CD14-positive monocyte (primary cell): ENCODE data around the gene CTBP2. TPM values are rescaled to one million over a fixed set of nuclear protein-coding genes. Genes with fewer than 3 reads are reported as not detected.

Experiments
- DNase-seq, 3 donors: peaks; one replicate each; pipeline ENCODE4 v3.0.0-alpha.2; 2011 to 2022
- H2AFZ ChIP-seq: 2 replicates; pipeline ENCODE4 v1.6.0; 2012; ENCODE audit warnings: mild to moderate bottlenecking, low read depth, low read length, inconsistent platforms; ENCODE audit not compliant: insufficient read depth, poor library complexity, severe bottlenecking
- H3K27ac ChIP-seq, 2 donors: 1 replicate in 1 of 2; 2 replicates in 1 of 2; pipeline ENCODE4 v1.5.1; 2012 to 2013; ENCODE audit warnings: low read length in 2 of 2, control low read depth in 1 of 2, inconsistent platforms in 1 of 2, low read depth in 1 of 2, mild to moderate bottlenecking in 1 of 2
- H3K27me3 ChIP-seq, 2 donors: one replicate each; pipeline versions ENCODE4 v1.6.0 to v1.6.1; 2011 to 2013; ENCODE audit warnings: low read length in 2 of 2; ENCODE audit not compliant: control insufficient read depth in 2 of 2, insufficient read depth in 2 of 2
- H3K36me3 ChIP-seq, 2 donors: replicated peaks in 1 of 2; 1 replicate in 1 of 2; 2 replicates in 1 of 2; pipeline versions ENCODE4 v1.5.1 to v1.6.1; 2012 to 2013; ENCODE audit warnings: low read length in 2 of 2, control low read depth in 1 of 2, inconsistent platforms in 1 of 2, mild to moderate bottlenecking in 1 of 2; ENCODE audit not compliant: insufficient read depth in 2 of 2, control insufficient read depth in 1 of 2
- H3K4me1 ChIP-seq, 2 donors: 1 replicate in 1 of 2; 2 replicates in 1 of 2; pipeline versions ENCODE4 v1.5.1 to v1.6.1; 2012 to 2013; ENCODE audit warnings: low read length in 2 of 2, control low read depth in 1 of 2, inconsistent platforms in 1 of 2, mild to moderate bottlenecking in 1 of 2, moderate library complexity in 1 of 2; ENCODE audit not compliant: insufficient read depth in 2 of 2, control insufficient read depth in 1 of 2
- H3K4me2 ChIP-seq: replicated peaks from 2 replicates; pipeline ENCODE3; 2012; ENCODE audit warnings: low read length, moderate library complexity, mild to moderate bottlenecking; ENCODE audit not compliant: poor library complexity, severe bottlenecking; ENCODE audit errors: extremely low read depth
- H3K4me3 ChIP-seq, 3 experiments: fragments of 200-600 bp in 1 of 3; sonication (generic) in 1 of 3; replicated peaks in 1 of 3; 1 replicate in 2 of 3; 2 replicates in 1 of 3; pipeline ENCODE4 v1.5.1; 2011 to 2013; ENCODE audit warnings: low read length in 3 of 3, mild to moderate bottlenecking in 3 of 3, control low read depth in 2 of 3, low read depth in 2 of 3, inconsistent platforms in 1 of 3, moderate library complexity in 1 of 3
- H3K79me2 ChIP-seq: 2 replicates; pipeline ENCODE4 v1.6.0; 2012; ENCODE audit warnings: mild to moderate bottlenecking, control low read depth, inconsistent platforms, low read length, moderate library complexity; ENCODE audit not compliant: insufficient read depth
- H3K9ac ChIP-seq: 2 replicates; pipeline ENCODE4 v1.6.0; 2017; ENCODE audit warnings: low read length, mild to moderate bottlenecking; ENCODE audit not compliant: insufficient read depth, poor library complexity, severe bottlenecking
- H3K9me3 ChIP-seq, 2 donors: replicated peaks in 1 of 2; 1 replicate in 1 of 2; 2 replicates in 1 of 2; pipeline versions ENCODE4 v1.5.1 to v1.6.1; 2012 to 2013; ENCODE audit warnings: low read length in 2 of 2, control low read depth in 1 of 2; ENCODE audit not compliant: control insufficient read depth in 1 of 2, insufficient read depth in 1 of 2
- H4K20me1 ChIP-seq: 2 replicates; pipeline ENCODE4 v1.6.0; 2012; ENCODE audit warnings: mild to moderate bottlenecking, low read length, control low read depth, moderate library complexity; ENCODE audit not compliant: insufficient read depth
- H3K27ac Mint-ChIP-seq, 7 donors: one replicate each; pipeline ENCODE4 v1.8.0; 2020; ENCODE audit warnings: mild to moderate bottlenecking in 7 of 7, mixed read lengths in 7 of 7, moderate library complexity in 6 of 7, inconsistent platforms in 2 of 7
- H3K27me3 Mint-ChIP-seq, 3 donors: one replicate each; pipeline ENCODE4 v1.8.0; 2021 to 2022; ENCODE audit warnings: low read depth in 3 of 3, mild to moderate bottlenecking in 3 of 3, mixed read lengths in 3 of 3, moderate library complexity in 3 of 3, inconsistent platforms in 1 of 3
- H3K36me3 Mint-ChIP-seq, 2 donors: one replicate each; pipeline ENCODE4 v1.8.0; 2020; ENCODE audit warnings: mixed read lengths in 2 of 2, inconsistent platforms in 1 of 2, mild to moderate bottlenecking in 1 of 2
- H3K4me1 Mint-ChIP-seq: one replicate; pipeline ENCODE4 v1.8.0; 2020; ENCODE audit warnings: mild to moderate bottlenecking, mixed read lengths
- H3K4me3 Mint-ChIP-seq, 2 donors: one replicate each; pipeline ENCODE4 v1.8.0; 2020; ENCODE audit warnings: mild to moderate bottlenecking in 2 of 2, mixed read lengths in 2 of 2, moderate library complexity in 1 of 2
- H3K9me3 Mint-ChIP-seq, 7 donors: one replicate each; pipeline ENCODE4 v1.8.0; 2020 to 2022; ENCODE audit warnings: mixed read lengths in 7 of 7, mild to moderate bottlenecking in 6 of 7, moderate library complexity in 6 of 7, inconsistent platforms in 2 of 7
- WGBS: methylation state at CpG from one replicate; pipeline ENCODE4 v1.1.5; 2013; ENCODE audit warnings: missing lambda C conversion rate; ENCODE audit not compliant: insufficient coverage; 5-methylcytosine and 5-hydroxymethylcytosine counted together
- intact Hi-C, 2 donors: fragments of 100-400 bp; cut with micrococcal nuclease; formaldehyde crosslinking; loops; one replicate each; pipeline versions ENCODE4 v1.15.0 to v1.15.1; 2023
- polyA plus RNA-seq, 3 donors: library from polyadenylated mRNA; depleted of rRNA in 1 of 3; unstranded in 2 of 3; stranded (reverse) in 1 of 3; fragments of 300-500 nt in 2 of 3; fragments of >200 nt in 1 of 3; fragmentation: Illumina TruSeq in 2 of 3; gene quantifications; 1 replicate in 2 of 3; 2 replicates in 1 of 3; pipeline ENCODE4 v1.2.3, GENCODE V29; 2012 to 2021
- TF ChIP-seq, protein P1 (sequence below): fragments of 200-600 bp; IDR thresholded peaks from one replicate; pipeline ENCODE4 v1.8.0; 2022; ENCODE audit warnings: antibody characterized with exemption, mild to moderate bottlenecking

Gene CTBP2
- polyA plus RNA-seq, 3 donors, result 40.9 to 87.1 (median 41.1) TPM

DNA sequence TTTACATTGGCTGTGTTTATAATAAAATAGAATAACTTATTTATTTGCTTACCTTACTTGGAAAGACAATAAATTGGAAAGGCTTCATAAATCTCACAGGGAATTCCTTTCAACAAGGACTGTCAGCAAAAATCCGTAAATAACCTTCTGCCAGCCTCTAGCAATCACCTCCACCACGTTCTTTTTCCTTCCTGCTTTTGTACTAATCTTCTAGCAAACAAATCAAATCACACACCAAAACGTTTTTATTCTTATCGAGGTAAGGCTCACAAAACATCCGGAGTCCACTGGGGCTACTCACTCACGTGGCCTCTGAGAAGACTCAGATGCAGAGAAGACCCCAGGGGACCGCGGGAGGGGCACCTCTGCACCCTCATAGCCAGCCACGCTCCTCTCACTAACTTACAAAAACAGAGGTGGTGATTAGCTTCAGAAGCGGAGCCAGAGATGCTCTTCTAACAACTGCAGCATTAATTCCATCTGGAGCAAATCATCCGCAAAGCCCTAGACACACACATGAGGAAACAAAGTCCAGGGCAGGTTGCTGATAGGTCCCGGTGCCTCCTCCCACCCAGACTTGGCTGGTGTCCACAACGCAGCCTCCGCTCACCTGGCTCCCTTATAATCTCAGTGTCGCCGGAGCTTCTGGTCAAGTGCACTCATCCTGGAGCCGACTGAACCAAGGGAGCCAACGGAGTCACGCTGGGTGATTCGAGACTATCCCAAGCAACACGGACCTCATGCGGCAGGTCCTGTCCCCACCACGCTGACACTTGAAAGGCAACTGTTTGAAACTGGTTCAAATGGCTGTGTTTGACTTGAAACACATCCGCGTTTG lies 22.5 kb downstream of the CTBP2 start:
- Mint-ChIP-seq H3K27me3 (peaks cover 0 to 1% (median 0%) of the 10 kb centered on the region in 3 donors), H3K4me3 (no peak overlapping the region), H3K4me1 (peaks cover 15% of the 10 kb centered on the region), H3K36me3 (peaks cover 31 to 75% of the 10 kb centered on the region in 2 donors), H3K27ac (peak overlapping the region in 2 of 7 donors; percentile 66 to 69), H3K9me3 (no peaks in the 10 kb centered on the region)
- H3K4me2 ChIP-seq, result no peak overlapping the region
- 81% methylated on average over 25 of the region's 25 CpGs for WGBS
- H3K9me3 ChIP-seq, result no peaks in the 10 kb centered on the region
- peak overlapping the region in 1 of 2 donors; percentile 41 for H3K27ac ChIP-seq
- H3K27me3 ChIP-seq, result no peaks in the 10 kb centered on the region
- no peaks in the 10 kb centered on the region for H3K4me1 ChIP-seq
- intact Hi-C loops, result no loop called here
- H3K36me3 ChIP-seq, result peaks cover 10 to 72% of the 10 kb centered on the region in 2 donors
- no peak for DNase-seq
- peaks cover 100% of the 10 kb centered on the region for H4K20me1 ChIP-seq
- H3K79me2 ChIP-seq, result peaks cover 100% of the 10 kb centered on the region
- H2AFZ ChIP-seq, result no peak overlapping the region
- TF ChIP-seq, protein P1, sequence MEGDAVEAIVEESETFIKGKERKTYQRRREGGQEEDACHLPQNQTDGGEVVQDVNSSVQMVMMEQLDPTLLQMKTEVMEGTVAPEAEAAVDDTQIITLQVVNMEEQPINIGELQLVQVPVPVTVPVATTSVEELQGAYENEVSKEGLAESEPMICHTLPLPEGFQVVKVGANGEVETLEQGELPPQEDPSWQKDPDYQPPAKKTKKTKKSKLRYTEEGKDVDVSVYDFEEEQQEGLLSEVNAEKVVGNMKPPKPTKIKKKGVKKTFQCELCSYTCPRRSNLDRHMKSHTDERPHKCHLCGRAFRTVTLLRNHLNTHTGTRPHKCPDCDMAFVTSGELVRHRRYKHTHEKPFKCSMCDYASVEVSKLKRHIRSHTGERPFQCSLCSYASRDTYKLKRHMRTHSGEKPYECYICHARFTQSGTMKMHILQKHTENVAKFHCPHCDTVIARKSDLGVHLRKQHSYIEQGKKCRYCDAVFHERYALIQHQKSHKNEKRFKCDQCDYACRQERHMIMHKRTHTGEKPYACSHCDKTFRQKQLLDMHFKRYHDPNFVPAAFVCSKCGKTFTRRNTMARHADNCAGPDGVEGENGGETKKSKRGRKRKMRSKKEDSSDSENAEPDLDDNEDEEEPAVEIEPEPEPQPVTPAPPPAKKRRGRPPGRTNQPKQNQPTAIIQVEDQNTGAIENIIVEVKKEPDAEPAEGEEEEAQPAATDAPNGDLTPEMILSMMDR, result no peak
- H3K4me3 ChIP-seq, result no peak overlapping the region
- H3K9ac ChIP-seq, result no peak overlapping the region

DNA sequence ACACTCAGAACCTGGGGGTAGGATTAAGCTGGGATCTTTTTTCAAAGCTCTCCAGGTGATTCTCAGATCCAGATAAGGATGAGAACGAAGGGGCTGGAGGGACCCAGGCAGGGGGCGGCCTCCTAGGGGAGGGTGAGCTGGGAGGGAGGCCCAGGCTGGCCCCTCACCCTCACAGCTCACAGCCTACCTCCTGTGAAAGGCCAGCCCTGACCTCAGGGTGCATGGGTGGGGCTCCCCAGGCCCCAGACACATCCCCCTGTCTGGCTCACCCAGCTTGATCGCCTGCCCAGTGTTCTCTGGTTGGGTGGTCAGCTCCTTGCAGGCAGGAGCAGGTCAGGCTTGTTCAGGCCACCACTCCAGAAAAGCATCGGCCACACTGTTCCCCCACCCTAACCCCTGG lies 24.3 kb downstream of the CTBP2 start:
- TF ChIP-seq, protein P1, result no peak
- peaks cover 100% of the 10 kb centered on the region for H3K79me2 ChIP-seq
- Mint-ChIP-seq H3K36me3 (peaks cover 43 to 83% of the 10 kb centered on the region in 2 donors), H3K27me3 (no peaks in the 10 kb centered on the region), H3K9me3 (peaks cover 0 to 6% (median 0%) of the 10 kb centered on the region in 7 donors), H3K4me3 (no peak overlapping the region), H3K27ac (peak overlapping the region in 3 of 7 donors; percentile 46 to 58 (median 56)), H3K4me1 (peaks cover 3% of the 10 kb centered on the region)
- 88% methylated on average over 1 of the region's 4 CpGs for WGBS
- H3K9me3 ChIP-seq, result peaks cover 0 to 2% of the 10 kb centered on the region in 2 donors
- no peaks in the 10 kb centered on the region for H3K4me1 ChIP-seq
- peaks cover 17 to 79% of the 10 kb centered on the region in 2 donors for H3K36me3 ChIP-seq
- DNase-seq, result no peak
- no peak overlapping the region for H2AFZ ChIP-seq
- H3K27ac ChIP-seq, result peak overlapping the region in 1 of 2 donors; percentile 22
- no peak overlapping the region for H3K4me3 ChIP-seq
- H3K4me2 ChIP-seq, result no peak overlapping the region
- H4K20me1 ChIP-seq, result peaks cover 100% of the 10 kb centered on the region
- H3K27me3 ChIP-seq, result no peaks in the 10 kb centered on the region
- H3K9ac ChIP-seq, result no peak overlapping the region
- intact Hi-C loops, result no loop called here
